Testis (tissue), 3 donors: ENCODE results near the gene VSTM2B. TPM values are rescaled to one million over a fixed set of nuclear protein-coding genes. Genes with fewer than 3 reads are reported as not detected.

Experiments used
- DNase-seq: peaks from one replicate; pipeline ENCODE4 v3.0.0-alpha.2; 2019
- H3K27ac ChIP-seq, 2 donors: fragments of 200-600 bp; sonication (generic); one replicate each; pipeline ENCODE4 v1.5.1; 2019
- H3K27me3 ChIP-seq: fragments of 200-600 bp; sonication (generic); one replicate; pipeline ENCODE4 v1.5.1; 2019
- H3K36me3 ChIP-seq: fragments of 200-600 bp; sonication (generic); one replicate; pipeline ENCODE4 v1.5.1; 2017; ENCODE audit warnings: low read depth; ENCODE audit errors: missing control alignments
- H3K4me1 ChIP-seq: fragments of 200-600 bp; sonication (generic); one replicate; pipeline ENCODE4 v1.5.1; 2019
- H3K4me3 ChIP-seq, 2 donors: fragments of 200-600 bp; sonication (generic); one replicate each; pipeline ENCODE4 v1.5.1; 2017 to 2019
- H3K9me3 ChIP-seq: fragments of 200-600 bp; sonication (generic); one replicate; pipeline ENCODE4 v1.5.1; 2017
- CTCF ChIP-seq, 3 experiments: fragments of 450-650 bp in 2 of 3; fragments of 200-600 bp in 1 of 3; sonication (generic) in 1 of 3; IDR thresholded peaks; one replicate each; pipeline ENCODE4 v1.5.1; 2016 to 2019; ENCODE audit warnings: antibody characterized with exemption in 3 of 3, mild to moderate bottlenecking in 2 of 3, moderate library complexity in 1 of 3
- POLR2A ChIP-seq: fragments of 450-650 bp; IDR thresholded peaks from one replicate; pipeline ENCODE4 v1.6.1; 2017; ENCODE audit warnings: antibody characterized with exemption, mild to moderate bottlenecking, moderate library complexity
- WGBS, 2 donors: methylation state at CpG; one replicate each; pipeline ENCODE4 v1.1.5; 2018; 5-methylcytosine and 5-hydroxymethylcytosine counted together
- intact Hi-C: fragments of 100-400 bp; cut with DNase I; formaldehyde crosslinking; loops from one replicate; pipeline ENCODE4 v1.15.1; 2023; ENCODE audit warnings: low total_unique reads
- polyA plus RNA-seq: library from polyadenylated mRNA; stranded (reverse); fragments of 350-450 nt; fragmentation: Illumina TruSeq; extraction: RNeasy Lipid Tissue Mini Kit (QIAGEN cat#74804); gene quantifications from one replicate; pipeline ENCODE4 v1.2.3, GENCODE V29; 2014; ENCODE audit warnings: low read depth, low replicate concordance; ENCODE audit not compliant: insufficient read depth
- total RNA-seq, 2 donors: library from RNA; depleted of rRNA; stranded (reverse); fragments of >200 nt; gene quantifications; one replicate each; pipeline ENCODE4 v1.2.3, GENCODE V29; 2016

The VSTM2B gene
- total and polyA plus RNA-seq, 3 donors from 2014 or later = 0.50 to 0.62 TPM; not detected in 1

GRCh38 chr19:29512748-29513147 is 13.0 kb upstream of the VSTM2B start:
- Histone ChIP-seq H3K4me1 (no peaks in the 10 kb centered on the region), H3K9me3 (no peaks in the 10 kb centered on the region), H3K4me3 (no peak overlapping the region), H3K27ac (no peak overlapping the region), H3K36me3 (no peaks in the 10 kb centered on the region), H3K27me3 (no peaks in the 10 kb centered on the region)
- DNase-seq = no peak
- no peak for TF ChIP-seq CTCF (IDR thresholded peaks at IDR 0.05)
- TF ChIP-seq POLR2A = no peak
- 73 to 76% methylated on average over 1 of the region's 1 CpG for WGBS, 2 donors
- intact Hi-C loops = no loop called here

- Histone ChIP-seq H3K4me3 (no peak overlapping the region), H3K36me3 (no peaks in the 10 kb centered on the region), H3K27me3 (no peaks in the 10 kb centered on the region), H3K27ac (no peak overlapping the region), H3K4me1 (no peaks in the 10 kb centered on the region), H3K9me3 (no peaks in the 10 kb centered on the region)
- no peak for TF ChIP-seq POLR2A
- TF ChIP-seq CTCF (IDR thresholded peaks at IDR 0.05) = no peak
- 72 to 78% methylated on average over 7 to 8 of the region's 8 CpGs for WGBS, 2 donors
- intact Hi-C loops = no loop called here
- no peak for DNase-seq
Observed at GRCh38 chr19:29514525-29515232, 11.1 kb upstream of the VSTM2B start.

GRCh38 chr19:29515233-29515619 is 10.6 kb upstream of the VSTM2B start:
- no peak for DNase-seq
- no peaks in the 10 kb centered on the region for H3K27me3 ChIP-seq
- intact Hi-C loops = no loop called here
- H3K36me3 ChIP-seq = no peaks in the 10 kb centered on the region
- H3K27ac ChIP-seq = no peak overlapping the region
- TF ChIP-seq CTCF (IDR thresholded peaks at IDR 0.05) (no peak), POLR2A (no peak)
- H3K4me3 ChIP-seq = no peak overlapping the region
- H3K9me3 ChIP-seq = no peaks in the 10 kb centered on the region
- no peaks in the 10 kb centered on the region for H3K4me1 ChIP-seq
- WGBS, 2 donors = 75 to 78% methylated on average over 4 to 5 of the region's 5 CpGs

- Histone ChIP-seq H3K27ac (no peak overlapping the region), H3K27me3 (no peaks in the 10 kb centered on the region), H3K36me3 (no peaks in the 10 kb centered on the region), H3K4me1 (no peaks in the 10 kb centered on the region), H3K9me3 (no peaks in the 10 kb centered on the region), H3K4me3 (no peak overlapping the region)
- intact Hi-C loops = no loop called here
- WGBS, 2 donors = 80 to 81% methylated on average over 19 of the region's 19 CpGs
- no peak for DNase-seq
- TF ChIP-seq POLR2A (no peak), CTCF (IDR thresholded peaks at IDR 0.05) (no peak)
Observed at GRCh38 chr19:29515706-29516357, 10.0 kb upstream of the VSTM2B start.

GRCh38 chr19:29516358-29516725 is 9.5 kb upstream of the VSTM2B start:
- no peak for TF ChIP-seq POLR2A
- no peak for TF ChIP-seq CTCF (IDR thresholded peaks at IDR 0.05)
- DNase-seq = no peak
- H3K4me3 ChIP-seq = no peak overlapping the region
- intact Hi-C loops = no loop called here
- H3K36me3 ChIP-seq = no peaks in the 10 kb centered on the region
- H3K27me3 ChIP-seq = no peaks in the 10 kb centered on the region
- no peak overlapping the region for H3K27ac ChIP-seq
- WGBS, 2 donors = 83 to 86% methylated on average over 9 of the region's 9 CpGs
- H3K4me1 ChIP-seq = no peaks in the 10 kb centered on the region
- H3K9me3 ChIP-seq = no peaks in the 10 kb centered on the region
